HG03571 (cell line): ENCODE data around the gene ANKEF1.

ENCODE experiments used
- ATAC-seq: cut with Tn5 transposase; IDR thresholded peaks from one replicate; pipeline ENCODE4 v1.9.1; 2021; ENCODE audit not compliant: unreplicated experiment

Gene ANKEF1

DNA sequence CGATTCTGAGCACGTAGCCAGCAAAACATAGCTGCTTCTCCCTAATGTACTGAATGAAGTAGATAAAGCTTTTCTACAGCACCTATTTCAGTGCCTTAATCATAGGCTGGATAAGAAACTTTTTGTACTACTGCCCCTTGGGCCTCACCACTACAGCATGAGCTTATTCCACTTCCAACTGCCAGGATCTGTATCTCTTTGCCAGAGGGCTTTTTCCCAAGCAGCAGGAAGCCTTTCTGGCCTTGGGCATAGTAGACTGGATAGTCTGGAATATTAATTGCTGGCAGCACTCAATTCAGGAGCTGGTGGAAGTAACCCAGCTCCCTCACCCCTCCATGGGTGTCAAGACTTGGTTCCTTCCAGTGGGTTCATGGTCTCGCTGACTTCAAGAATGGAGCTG lies 43.6 kb downstream of the ANKEF1 start:
- ATAC-seq, result no peak

DNA sequence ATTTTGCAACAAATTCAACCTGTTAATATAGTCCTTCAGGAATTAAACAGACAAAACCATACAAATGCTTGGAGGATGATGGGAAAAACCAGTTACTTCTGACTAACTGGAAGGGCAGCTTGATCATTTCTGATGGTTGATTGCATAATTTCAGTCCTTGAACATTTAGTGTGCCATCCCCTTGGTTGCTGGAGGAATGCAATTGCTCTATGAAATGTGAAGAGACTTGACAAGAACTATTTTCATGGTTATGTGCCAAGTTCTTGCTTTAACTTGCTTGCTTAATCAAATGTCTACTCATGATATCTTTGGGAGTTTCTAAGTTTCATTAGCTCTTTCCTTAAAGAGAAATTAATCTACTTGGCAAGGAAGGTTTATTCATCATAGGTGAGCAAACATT lies 45.2 kb downstream of the ANKEF1 start:
- no peak for ATAC-seq

DNA sequence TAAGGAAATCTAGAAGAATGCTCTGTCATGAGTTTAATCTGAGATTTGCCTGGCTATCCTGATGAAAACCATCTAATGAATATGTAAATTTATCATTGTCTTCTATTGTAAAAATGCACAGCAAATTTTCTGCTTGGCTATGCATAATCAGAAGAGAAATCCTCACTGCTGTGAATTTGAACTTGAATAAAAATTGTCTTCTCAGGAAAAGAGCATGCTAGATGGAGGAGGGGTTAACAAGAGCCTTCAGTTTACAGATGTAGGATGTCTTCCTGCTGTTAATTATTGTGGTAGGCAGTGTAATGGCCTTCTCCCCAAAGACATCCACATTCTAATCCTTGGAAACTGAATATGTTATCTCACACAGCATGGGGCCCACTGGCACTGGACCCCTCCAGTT lies 45.8 kb downstream of the ANKEF1 start:
- ATAC-seq, result no peak

DNA sequence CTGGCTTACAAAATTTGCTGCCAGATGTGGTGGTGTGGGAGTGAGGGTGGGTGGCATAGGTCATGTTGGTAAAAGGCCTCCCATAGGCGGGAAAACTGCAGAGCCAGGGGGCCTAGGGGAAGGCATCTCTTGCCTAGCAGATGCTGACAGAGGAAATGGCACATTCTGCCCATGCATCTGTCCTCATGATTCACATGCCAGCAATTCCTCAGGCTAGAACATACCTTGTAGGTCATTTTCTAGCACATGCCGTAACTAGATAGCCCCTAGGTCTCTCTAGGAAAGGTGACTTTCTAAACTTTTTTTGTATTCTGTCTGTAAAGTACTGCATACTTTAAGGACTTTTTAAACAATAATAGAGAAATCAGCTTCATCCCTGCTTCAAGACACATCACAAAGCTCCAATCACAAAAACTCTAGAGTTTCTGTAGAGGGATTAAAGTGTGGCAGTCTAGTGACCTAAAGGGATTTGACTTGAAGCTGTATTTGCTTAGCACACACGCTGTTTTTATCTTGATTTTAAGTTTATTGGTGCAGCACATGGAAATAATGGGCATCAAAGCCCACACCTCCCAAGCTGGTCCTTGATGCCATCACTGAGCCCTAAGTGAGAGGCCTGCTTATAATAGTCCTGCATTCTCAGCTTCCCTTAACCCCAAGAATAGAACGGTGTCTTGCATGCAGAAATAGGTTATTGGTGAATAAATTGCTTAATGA lies 55.2 kb downstream of the ANKEF1 start:
- no peak for ATAC-seq

DNA sequence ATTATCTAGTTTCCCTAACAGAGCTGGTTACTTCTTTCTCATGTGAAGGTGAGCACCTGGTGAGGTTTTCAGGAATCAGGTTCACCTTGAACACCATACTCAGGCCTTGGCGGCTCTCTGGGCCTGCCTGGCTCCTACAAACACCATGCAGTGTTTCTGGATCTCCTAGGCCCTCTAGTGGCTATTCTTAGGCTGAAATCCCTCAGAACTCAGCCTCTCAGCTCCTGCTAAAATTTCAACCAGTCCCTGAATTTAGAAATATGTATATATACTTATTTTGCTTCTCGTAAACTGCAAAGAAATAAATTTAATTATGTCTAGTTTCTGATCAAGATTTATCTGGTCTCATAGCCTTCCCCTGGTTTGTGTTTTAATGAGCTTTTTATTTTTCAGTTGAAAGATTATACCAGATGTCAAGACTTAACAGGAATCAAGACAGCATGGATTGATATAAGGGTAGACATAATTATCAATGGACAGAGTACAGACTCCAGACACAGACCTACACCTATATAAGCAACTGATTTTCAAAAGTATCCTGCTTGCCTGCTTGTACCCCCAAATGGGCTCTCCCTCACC lies 55.9 kb downstream of the ANKEF1 start:
- no peak for ATAC-seq

DNA sequence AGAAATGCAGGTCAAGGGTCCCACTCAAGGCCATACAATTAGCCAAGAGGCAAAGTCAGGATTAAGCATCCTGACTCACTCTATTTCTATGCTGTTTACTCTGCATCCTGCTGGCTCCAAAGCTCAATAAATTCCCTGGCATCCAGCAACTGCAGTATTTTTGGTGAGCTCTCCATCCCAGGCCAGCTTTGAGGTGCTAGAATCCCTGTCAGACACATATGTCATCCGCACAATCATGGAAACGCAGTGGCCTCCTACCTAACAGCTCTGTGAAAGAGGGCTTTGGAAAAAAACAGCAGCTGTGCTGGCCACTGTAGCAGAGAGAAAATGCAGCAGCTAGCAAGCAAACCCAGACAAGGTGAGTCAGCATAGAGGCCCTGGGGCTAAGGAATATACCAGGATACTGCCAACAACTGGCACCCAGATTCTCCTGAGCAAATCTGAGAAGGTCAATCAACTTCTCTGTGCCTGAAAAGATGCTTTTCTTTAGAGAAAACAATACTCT lies 58.4 kb downstream of the ANKEF1 start:
- no peak for ATAC-seq

DNA sequence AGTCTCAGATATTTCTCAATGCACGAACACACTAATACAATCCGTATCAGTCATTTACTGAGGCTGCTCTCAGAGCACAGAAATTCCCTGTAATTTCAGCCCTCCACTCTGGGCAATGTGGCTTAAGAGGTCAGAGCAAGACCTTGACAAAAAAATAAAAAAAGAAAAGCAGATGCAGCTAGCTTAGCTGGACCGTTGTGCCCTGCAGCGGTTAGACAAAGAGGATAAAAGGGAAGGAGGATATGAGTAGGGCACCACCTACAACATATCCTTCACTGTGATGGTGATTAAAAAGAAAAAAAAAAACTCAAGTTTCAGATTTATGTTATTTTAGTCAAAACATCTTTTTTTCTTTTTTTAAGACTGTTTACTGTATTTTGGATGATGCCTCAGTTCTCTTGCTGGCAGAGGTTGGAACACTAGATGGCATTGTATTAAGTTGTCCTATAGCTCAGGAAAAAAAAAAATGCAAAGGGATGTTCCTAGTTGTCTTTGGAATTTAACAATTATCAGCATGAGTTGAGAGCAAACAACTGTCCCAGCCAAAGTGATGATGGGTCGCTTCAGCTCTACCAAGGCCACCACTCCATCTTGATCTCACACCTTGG lies 59.9 kb downstream of the ANKEF1 start:
- ATAC-seq, result no peak

DNA sequence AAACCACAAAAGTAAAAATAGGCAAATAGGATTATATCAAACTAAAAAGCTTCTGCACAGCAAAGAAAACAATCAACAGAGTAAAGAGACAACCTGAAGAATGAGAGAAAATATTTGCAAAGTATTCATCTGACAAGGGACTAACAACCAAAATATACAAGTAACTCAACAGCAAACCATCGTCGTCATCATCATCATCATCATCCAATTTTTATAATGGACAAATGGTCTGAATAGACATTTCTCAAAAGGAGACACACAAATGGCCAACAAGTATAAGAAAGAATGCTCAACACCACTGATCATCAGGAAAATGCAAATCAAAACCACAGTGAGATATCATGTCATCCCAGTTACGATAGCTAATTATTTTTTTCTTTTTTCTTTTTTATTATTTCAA lies 62.0 kb downstream of the ANKEF1 start:
- no peak for ATAC-seq

DNA sequence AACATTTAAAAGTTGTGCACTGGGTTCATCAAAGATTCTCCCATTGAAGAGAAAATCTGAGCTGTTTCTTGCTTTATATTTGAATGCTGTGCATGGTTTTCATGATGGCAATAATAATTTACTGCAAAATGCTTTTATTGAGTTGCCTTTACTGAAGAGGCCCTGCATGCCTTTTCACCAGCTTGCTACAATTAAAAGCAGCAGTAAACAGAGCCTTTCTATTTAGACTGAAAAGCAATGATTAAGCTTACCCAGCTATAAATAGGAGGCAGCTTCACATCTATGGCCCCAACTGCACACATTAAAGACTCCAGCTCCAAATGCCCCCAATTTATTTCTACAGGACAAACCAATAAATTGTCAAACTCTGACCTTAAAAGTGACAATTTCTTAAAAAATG lies 70.3 kb downstream of the ANKEF1 start:
- no peak for ATAC-seq
